GM21529 (cell line): ENCODE results near the gene SMIM1.

ENCODE experiments used
- ATAC-seq: cut with Tn5 transposase; IDR thresholded peaks from one replicate; pipeline ENCODE4 v1.9.1; 2021; ENCODE audit not compliant: unreplicated experiment

The SMIM1 gene

DNA sequence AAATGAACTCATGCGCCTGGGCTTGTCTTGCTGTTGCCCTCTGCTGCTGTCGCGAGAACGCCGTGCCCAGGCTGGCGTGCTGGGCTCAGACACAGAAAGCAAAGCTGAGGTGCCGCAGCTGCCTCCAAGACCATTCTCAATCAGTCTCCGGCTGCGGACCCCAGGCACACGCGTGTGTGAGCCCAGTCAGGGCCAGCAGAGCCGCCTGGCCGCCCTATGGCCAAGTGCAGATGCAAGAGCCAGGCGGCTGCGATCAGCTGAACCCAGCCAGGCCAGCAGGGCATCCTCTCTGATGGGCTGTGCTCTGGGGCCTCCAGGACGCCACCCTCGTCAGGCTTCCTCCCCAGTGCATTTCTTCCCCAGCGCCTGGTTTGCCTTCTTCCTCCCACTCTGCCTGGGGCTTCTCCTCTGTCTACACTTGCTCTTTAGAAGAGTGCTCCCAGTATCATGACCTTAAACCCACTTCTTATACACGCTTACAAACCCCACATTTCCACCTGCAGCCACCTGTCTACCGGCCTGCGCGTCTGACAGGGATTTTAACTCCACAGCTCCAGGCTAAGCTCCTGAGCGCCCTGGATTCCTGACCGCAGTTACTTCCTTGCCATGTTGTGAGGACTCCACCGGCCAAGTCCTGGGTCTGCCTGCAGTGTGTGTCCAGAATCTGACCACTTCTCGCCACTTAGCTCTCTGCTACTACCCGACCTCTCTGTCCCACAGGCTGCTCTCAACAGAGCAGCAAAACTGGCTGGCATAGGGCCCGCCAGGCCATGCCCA lies 45.5 kb downstream of the SMIM1 start:
- no peak for ATAC-seq

GRCh38 chr1:3819771-3820200 lies 47.2 kb downstream of the SMIM1 start:
- no peak for ATAC-seq

GRCh38 chr1:3820316-3820715 lies 47.8 kb downstream of the SMIM1 start:
- ATAC-seq, result no peak

GRCh38 chr1:3821004-3821403 lies 48.5 kb downstream of the SMIM1 start:
- ATAC-seq, result no peak

GRCh38 chr1:3821447-3821846 lies 48.9 kb downstream of the SMIM1 start:
- ATAC-seq, result no peak

GRCh38 chr1:3821908-3822307 lies 49.4 kb downstream of the SMIM1 start:
- ATAC-seq, result no peak

- no peak for ATAC-seq
These were observed 49.9 kb downstream of the SMIM1 start for GRCh38 chr1:3822421-3822820.

DNA sequence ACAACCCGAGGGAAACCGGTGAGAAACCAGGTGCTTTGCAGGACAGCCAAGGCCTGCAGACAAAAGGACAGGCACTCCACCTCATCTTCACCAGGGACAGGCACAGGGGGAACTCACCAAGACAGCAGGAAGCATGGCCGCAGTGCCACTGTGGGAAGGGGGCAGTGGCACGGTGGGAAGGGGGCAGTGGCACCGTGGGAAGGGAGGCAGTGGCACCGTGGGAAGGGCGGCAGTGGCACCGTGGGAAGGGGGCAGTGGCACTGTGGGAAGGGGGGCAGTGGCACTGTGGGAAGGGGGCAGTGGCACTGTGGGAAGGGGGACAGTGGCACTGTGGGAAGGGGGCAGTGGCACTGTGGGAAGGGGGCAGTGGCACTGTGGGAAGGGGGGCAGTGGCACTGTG lies 52.1 kb downstream of the SMIM1 start:
- no peak for ATAC-seq

GRCh38 chr1:3825356-3825755 lies 52.8 kb downstream of the SMIM1 start:
- ATAC-seq, result no peak
